GM18526 (cell line): ENCODE measurements around the gene ANKRD52.

Experiments used
- POLR2A ChIP-seq: IDR thresholded peaks from 3 replicates; pipeline ENCODE4 v1.6.1; 2011; ENCODE audit not compliant: insufficient read length; ENCODE audit errors: extremely low read depth

Gene ANKRD52

GRCh38 chr12:56286044-56286830 is 28.1 kb upstream of the ANKRD52 start:
- no peak for TF ChIP-seq POLR2A

GRCh38 chr12:56282579-56282978 is 24.4 kb upstream of the ANKRD52 start:
- TF ChIP-seq POLR2A: no peak

GRCh38 chr12:56282030-56282429 is 23.8 kb upstream of the ANKRD52 start:
- TF ChIP-seq POLR2A: no peak

- TF ChIP-seq POLR2A: no peak
Observed at GRCh38 chr12:56280849-56281248, 22.7 kb upstream of the ANKRD52 start.

- no peak for TF ChIP-seq POLR2A
Observed at GRCh38 chr12:56278905-56279304, 20.7 kb upstream of the ANKRD52 start.

- no peak for TF ChIP-seq POLR2A
Observed at GRCh38 chr12:56274299-56274698, 16.1 kb upstream of the ANKRD52 start.

- TF ChIP-seq POLR2A: no peak
Observed at GRCh38 chr12:56271031-56271430, 12.8 kb upstream of the ANKRD52 start.

- TF ChIP-seq POLR2A: no peak
Observed at GRCh38 chr12:56267443-56268071, 9.4 kb upstream of the ANKRD52 start.

- peak; percentile 87 for TF ChIP-seq POLR2A
Observed at GRCh38 chr12:56266693-56267442, 8.7 kb upstream of the ANKRD52 start, which contains the start of gene COQ10A. Gene COQ10A, plus strand, starts transcription at chr12:56266942. Its CDS starts 177 bp downstream, at chr12:56267119.

GRCh38 chr12:56261503-56262232 is 3.5 kb upstream of the ANKRD52 start:
- TF ChIP-seq POLR2A: no peak

GRCh38 chr12:56260921-56261320 is 2.7 kb upstream of the ANKRD52 start:
- TF ChIP-seq POLR2A: no peak

- TF ChIP-seq POLR2A: no peak
Observed at GRCh38 chr12:56260380-56260779, 2.2 kb upstream of the ANKRD52 start.

GRCh38 chr12:56258820-56259183 is 618 bp upstream of the ANKRD52 start:
- no peak for TF ChIP-seq POLR2A

GRCh38 chr12:56257491-56258067 is 605 bp downstream of the ANKRD52 start:
- no peak for TF ChIP-seq POLR2A

- TF ChIP-seq POLR2A: no peak
Observed at GRCh38 chr12:56257071-56257470, 1.1 kb downstream of the ANKRD52 start.
